HepG2 (cell line): Measurements from ENCODE around the gene CCM2L. TPM values are rescaled to one million over a fixed set of nuclear protein-coding genes. Genes with fewer than 3 reads are reported as not detected.

Experiments
- ARNT2 ChIP-seq: sonication (generic); formaldehyde crosslinking; IDR thresholded peaks from 2 replicates; pipeline ENCODE4 v1.8.0; 2022; ENCODE audit warnings: mild to moderate bottlenecking, low read depth, missing genetic modification reagents, moderate library complexity
- DRAP1 ChIP-seq: IDR thresholded peaks from 2 replicates; pipeline ENCODE4 v1.6.1; 2016; ENCODE audit warnings: missing genetic modification reagents, missing compliant biosample characterization
- MTA1 ChIP-seq: sonication (generic); formaldehyde crosslinking; IDR thresholded peaks from 2 replicates; pipeline ENCODE4 v1.4.0; 2020; ENCODE audit warnings: missing genetic modification reagents, mild to moderate bottlenecking, borderline replicate concordance
- MTA3 ChIP-seq: sonication (generic); formaldehyde crosslinking; IDR thresholded peaks from 2 replicates; pipeline ENCODE4 v1.4.0; 2020; ENCODE audit warnings: missing genetic modification reagents
- MTF2 ChIP-seq: sonication (generic); formaldehyde crosslinking; IDR thresholded peaks from 2 replicates; pipeline ENCODE4 v1.5.0; 2020; ENCODE audit warnings: missing genetic modification reagents, borderline replicate concordance
- NCOR1 ChIP-seq: fragments of 200-600 bp; sonication (generic); IDR thresholded peaks from 2 replicates; pipeline ENCODE4 v1.7.0; 2017; ENCODE audit warnings: antibody characterized with exemption, low read length, borderline replicate concordance
- NONO ChIP-seq, 2 experiments: fragments of 450-650 bp in 1 of 2; sonication (generic) in 1 of 2; formaldehyde crosslinking in 1 of 2; IDR thresholded peaks in 1 of 2; conservative IDR thresholded peaks in 1 of 2; 2 replicates each; pipeline versions ENCODE4 v1.6.1 to v1.8.0; 2017 to 2022; ENCODE audit warnings: mild to moderate bottlenecking in 1 of 2, missing genetic modification reagents in 1 of 2, moderate library complexity in 1 of 2
- STAT6 ChIP-seq: sonication (generic); formaldehyde crosslinking; IDR thresholded peaks from 2 replicates; pipeline ENCODE4 v1.4.0; 2020; ENCODE audit warnings: missing genetic modification reagents, mild to moderate bottlenecking, borderline replicate concordance
- SUZ12 ChIP-seq: fragments of 150-350 bp; IDR thresholded peaks from 2 replicates; pipeline ENCODE4 v1.6.1; 2014; ENCODE audit warnings: low read depth, low read length
- TBX2 ChIP-seq: sonication (generic); formaldehyde crosslinking; IDR thresholded peaks from 2 replicates; pipeline ENCODE4 v1.5.0; 2020; ENCODE audit warnings: missing genetic modification reagents, mild to moderate bottlenecking, borderline replicate concordance
- TCF12 ChIP-seq, 2 experiments: fragments of 450-650 bp in 1 of 2; sonication (generic) in 1 of 2; formaldehyde crosslinking in 1 of 2; IDR thresholded peaks; 2 replicates each; pipeline versions ENCODE4 v1.6.1 to v1.8.0; 2017 to 2022; ENCODE audit warnings: antibody characterized with exemption in 1 of 2, mild to moderate bottlenecking in 1 of 2, missing genetic modification reagents in 1 of 2, moderate library complexity in 1 of 2
- U2AF1 ChIP-seq: fragments of 200-400 bp; formaldehyde crosslinking; optimal IDR thresholded peaks from 2 replicates; pipeline ENCODE3; 2017; ENCODE audit warnings: mild to moderate bottlenecking, low read depth, low read length
- YY1 ChIP-seq: IDR thresholded peaks from 2 replicates; pipeline ENCODE4 v1.6.1; 2011; ENCODE audit warnings: low read length, low read depth, moderate library complexity, mild to moderate bottlenecking; ENCODE audit not compliant: insufficient read depth, insufficient replicate concordance
- ZBTB33 ChIP-seq: sonication (generic); formaldehyde crosslinking; IDR thresholded peaks from 2 replicates; pipeline ENCODE4 v1.4.0; 2020; ENCODE audit warnings: missing genetic modification reagents
- ZFY ChIP-seq: sonication (generic); formaldehyde crosslinking; IDR thresholded peaks from 2 replicates; pipeline ENCODE4 v1.4.0; 2020; ENCODE audit warnings: missing genetic modification reagents
- ZNF451 ChIP-seq: sonication (generic); formaldehyde crosslinking; IDR thresholded peaks from 2 replicates; pipeline ENCODE4 v1.5.0; 2020; ENCODE audit warnings: mild to moderate bottlenecking, missing genetic modification reagents
- ZNF792 ChIP-seq: IDR thresholded peaks from 2 replicates; pipeline ENCODE4 v1.6.1; 2016
- ZSCAN31 ChIP-seq: sonication (generic); formaldehyde crosslinking; IDR thresholded peaks from 2 replicates; pipeline ENCODE4 v1.5.0; 2020; ENCODE audit warnings: low read depth, mild to moderate bottlenecking, missing genetic modification reagents
- ZUFSP ChIP-seq: sonication (generic); formaldehyde crosslinking; IDR thresholded peaks from 2 replicates; pipeline ENCODE4 v1.9.0; 2021; ENCODE audit warnings: missing genetic modification reagents, mild to moderate bottlenecking, borderline replicate concordance
- polyA plus RNA-seq, 8 experiments: library from polyadenylated mRNA; depleted of rRNA in 3 of 8; stranded (reverse) in 7 of 8; unstranded in 1 of 8; fragments of >200 nt; fragmentation: Illumina TruSeq in 4 of 8; extraction: Trizol in 4 of 8; gene quantifications; 2 replicates each; pipeline versions ENCODE4 v1.2.1 to v1.2.3, GENCODE V29; 2011 to 2016; ENCODE audit warnings: low read depth in 4 of 8, missing spikeins in 1 of 8, mixed read lengths in 1 of 8; ENCODE audit not compliant: insufficient read depth in 1 of 8
- total RNA-seq, 5 experiments: library from RNA; depleted of rRNA; stranded (reverse); fragments of >200 nt; fragmentation: Illumina TruSeq; extraction: Trizol; gene quantifications; 2 replicates each; pipeline ENCODE4 v1.2.3, GENCODE V29; 2016; ENCODE audit warnings: low read depth in 1 of 5
- TF ChIP-seq, protein P1 (sequence below): sonication (generic); formaldehyde crosslinking; IDR thresholded peaks from 2 replicates; pipeline ENCODE4 v1.4.0; 2020; ENCODE audit warnings: missing genetic modification reagents

The CCM2L gene
- total and polyA plus RNA-seq, 2 of the 13 experiments (the other 11 are each of a cell fraction or from before 2014, with no cell fraction given): 0.15 TPM; not detected in 1

DNA sequence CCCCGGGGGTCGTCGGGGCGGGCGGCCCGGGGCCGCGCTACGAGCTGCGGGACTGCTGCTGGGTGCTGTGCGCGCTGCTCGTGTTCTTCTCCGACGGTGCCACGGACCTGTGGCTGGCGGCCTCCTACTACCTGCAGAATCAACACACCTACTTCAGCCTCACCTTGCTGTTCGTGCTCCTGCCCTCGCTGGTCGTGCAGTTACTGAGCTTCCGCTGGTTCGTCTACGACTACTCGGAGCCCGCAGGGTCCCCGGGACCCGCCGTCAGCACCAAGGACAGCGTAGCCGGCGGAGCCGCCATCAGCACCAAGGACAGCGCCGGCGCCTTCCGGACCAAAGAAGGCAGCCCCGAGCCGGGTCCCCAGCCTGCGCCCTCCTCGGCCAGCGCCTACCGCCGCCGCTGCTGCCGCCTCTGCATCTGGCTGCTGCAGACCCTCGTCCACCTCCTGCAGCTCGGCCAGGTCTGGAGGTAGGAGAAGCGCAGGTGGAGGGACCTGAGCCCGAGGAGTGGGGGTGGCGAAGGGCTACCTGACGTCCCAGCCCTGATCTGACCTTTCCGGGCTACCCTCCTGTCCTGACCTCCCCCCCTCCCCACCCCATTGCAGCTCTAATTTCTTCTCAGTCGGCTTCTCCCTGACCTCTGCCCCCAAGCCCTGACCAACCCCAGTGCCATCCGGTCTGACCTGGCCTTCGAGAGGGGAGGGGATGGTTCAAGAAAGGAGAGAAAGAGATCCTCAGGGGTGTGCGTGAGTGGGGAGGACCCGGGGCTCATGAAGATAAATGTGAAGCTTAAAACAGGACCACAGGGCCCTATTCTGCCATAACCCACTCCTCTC, 41.7 kb upstream of the CCM2L start (continued):
- TF ChIP-seq ZBTB33 (peak; percentile 98), NCOR1 (no peak), STAT6 (peak; percentile 100), ZUFSP (peak; percentile 100), DRAP1 (CRISPR knock-in tag) (peak; percentile 98), NONO (IDR thresholded peaks at IDR 0.05) (no peak), NONO (CRISPR knock-in tag; conservative IDR thresholded peaks at IDR 0.05) (peak; percentile 98), MTF2 (CRISPR knock-in tag) (peak; percentile 100), TBX2 (CRISPR knock-in tag) (peak; percentile 100), U2AF1 (no peak), MTA1 (CRISPR knock-in tag) (peak; percentile 100), ZFY (CRISPR knock-in tag) (peak; percentile 99), ZNF792 (CRISPR knock-in tag) (peak; percentile 100), ZNF451 (CRISPR knock-in tag) (peak; percentile 100), ARNT2 (CRISPR knock-in tag) (peak; percentile 100), MTA3 (CRISPR knock-in tag) (peak; percentile 100), ZSCAN31 (CRISPR knock-in tag) (peak; percentile 100), YY1 (peak; percentile 89), TCF12 (IDR thresholded peaks at IDR 0.05) (no peak), TCF12 (CRISPR knock-in tag; IDR thresholded peaks at IDR 0.05) (peak; percentile 100), SUZ12 (no peak)
- TF ChIP-seq, protein P1, sequence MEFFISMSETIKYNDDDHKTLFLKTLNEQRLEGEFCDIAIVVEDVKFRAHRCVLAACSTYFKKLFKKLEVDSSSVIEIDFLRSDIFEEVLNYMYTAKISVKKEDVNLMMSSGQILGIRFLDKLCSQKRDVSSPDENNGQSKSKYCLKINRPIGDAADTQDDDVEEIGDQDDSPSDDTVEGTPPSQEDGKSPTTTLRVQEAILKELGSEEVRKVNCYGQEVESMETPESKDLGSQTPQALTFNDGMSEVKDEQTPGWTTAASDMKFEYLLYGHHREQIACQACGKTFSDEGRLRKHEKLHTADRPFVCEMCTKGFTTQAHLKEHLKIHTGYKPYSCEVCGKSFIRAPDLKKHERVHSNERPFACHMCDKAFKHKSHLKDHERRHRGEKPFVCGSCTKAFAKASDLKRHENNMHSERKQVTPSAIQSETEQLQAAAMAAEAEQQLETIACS (CRISPR knock-in tag): peak; percentile 91
